Breast epithelium (tissue), 4 donors: ENCODE measurements around the gene APOL4. TPM values are rescaled to one million over a fixed set of nuclear protein-coding genes. Genes with fewer than 3 reads are reported as not detected.
"Not testable (repeated sequence)": the region's sequence is repeated elsewhere in the genome, so short reads cannot be mapped to it uniquely, and the experiment has no call there.

Experiments used
- DNase-seq, 2 donors: peaks; one replicate each; pipeline ENCODE4 v3.0.0-alpha.2; 2019; ENCODE audit warnings: low spot score in 2 of 2
- H3K27ac ChIP-seq, 2 donors: fragments of 200-600 bp; sonication (generic) in 1 of 2; one replicate each; pipeline ENCODE4 v1.5.1; 2016 to 2019; ENCODE audit warnings: mild to moderate bottlenecking in 1 of 2
- H3K27me3 ChIP-seq, 2 donors: fragments of 200-600 bp; sonication (generic) in 1 of 2; one replicate each; pipeline versions ENCODE4 v1.5.1 to v1.6.0; 2017 to 2019; ENCODE audit warnings: control low read depth in 1 of 2, mild to moderate bottlenecking in 1 of 2
- H3K36me3 ChIP-seq: fragments of 200-600 bp; one replicate; pipeline ENCODE4 v1.5.1; 2019
- H3K4me1 ChIP-seq, 2 donors: fragments of 200-600 bp; sonication (generic); one replicate each; pipeline ENCODE4 v1.5.1; 2016 to 2019; ENCODE audit warnings: control low read depth in 1 of 2
- H3K4me3 ChIP-seq, 3 donors: fragments of 200-600 bp; sonication (generic); 1 replicate in 2 of 3; 2 replicates in 1 of 3; pipeline ENCODE4 v1.5.1; 2016 to 2019; ENCODE audit warnings: mild to moderate bottlenecking in 3 of 3, moderate library complexity in 2 of 3
- H3K9me3 ChIP-seq, 2 donors: fragments of 200-600 bp; sonication (generic) in 1 of 2; one replicate each; pipeline ENCODE4 v1.5.1; 2016 to 2019; ENCODE audit warnings: control low read depth in 1 of 2
- CTCF ChIP-seq, 3 donors: fragments of 450-650 bp; IDR thresholded peaks; one replicate each; pipeline ENCODE4 v1.5.1; 2016 to 2017; ENCODE audit warnings: antibody characterized with exemption in 3 of 3, mild to moderate bottlenecking in 3 of 3, moderate library complexity in 3 of 3
- POLR2A ChIP-seq: fragments of 450-650 bp; IDR thresholded peaks from one replicate; pipeline ENCODE4 v1.6.1; 2016; ENCODE audit warnings: antibody characterized with exemption, mild to moderate bottlenecking, moderate library complexity
- POLR2AphosphoS5 ChIP-seq, 3 donors: sonication (generic); formaldehyde crosslinking; IDR thresholded peaks; one replicate each; pipeline ENCODE4 v1.6.1; 2017; ENCODE audit warnings: antibody characterized with exemption in 3 of 3
- intact Hi-C: fragments of 100-400 bp; cut with DNase I; formaldehyde crosslinking; loops from one replicate; pipeline ENCODE4 v1.15.1; 2023; ENCODE audit warnings: low total_unique reads
- total RNA-seq, 3 donors: library from RNA; depleted of rRNA; stranded (reverse); fragments of >200 nt; gene quantifications; one replicate each; pipeline ENCODE4 v1.1.0, GENCODE V29; 2016

The APOL4 gene
- total RNA-seq, 3 donors from 2014 or later, result 4.9 to 41.3 (median 15.0) TPM

DNA sequence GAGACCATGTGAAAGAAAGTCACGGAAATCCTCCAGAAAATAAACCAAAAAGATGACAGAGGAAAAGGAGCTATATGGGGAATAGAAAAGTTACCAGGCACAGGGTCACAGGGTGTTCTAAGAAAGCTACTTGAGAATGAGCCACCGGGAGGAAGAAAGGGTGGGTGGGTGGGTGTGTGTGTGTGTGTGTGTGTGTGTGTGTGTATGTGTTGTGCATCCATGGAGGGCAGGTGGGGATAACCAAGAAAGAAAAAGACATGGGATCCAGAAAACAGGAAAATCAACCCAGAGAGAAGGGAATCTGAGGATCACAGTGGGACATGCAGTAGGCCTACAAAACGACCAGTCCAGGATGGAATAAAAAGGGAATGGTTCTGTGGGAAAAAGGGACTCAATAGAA is 34.0 kb upstream of the APOL4 start:
- no peak overlapping the region for H3K27ac ChIP-seq
- intact Hi-C loops, result no loop called here

GRCh38 chr22:36234919-36235318 is 33.3 kb upstream of the APOL4 start:
- no peak for DNase-seq
- Histone ChIP-seq H3K36me3 (no peaks in the 10 kb centered on the region), H3K4me3 (peak overlapping the region in 2 of 3 donors; percentile 13 to 17), H3K27ac (no peak overlapping the region), H3K9me3 (no peaks in the 10 kb centered on the region), H3K27me3 (no peaks in the 10 kb centered on the region), H3K4me1 (peaks cover 0 to 9% of the 10 kb centered on the region in 2 donors)
- TF ChIP-seq POLR2A (no peak), POLR2AphosphoS5 (IDR thresholded peaks at IDR 0.05) (no peak), CTCF (IDR thresholded peaks at IDR 0.05) (no peak)
- intact Hi-C loops, result no loop called here

More for the DNA sequence above, 34.0 kb upstream of the APOL4 start:
- Histone ChIP-seq H3K36me3 (no peaks in the 10 kb centered on the region), H3K27me3 (no peaks in the 10 kb centered on the region), H3K4me1 (peaks cover 0 to 9% of the 10 kb centered on the region in 2 donors), H3K4me3 (peak overlapping the region in 2 of 3 donors; percentile 63 to 73), H3K9me3 (no peaks in the 10 kb centered on the region)
- no peak for DNase-seq
- no peak for TF ChIP-seq POLR2AphosphoS5 (IDR thresholded peaks at IDR 0.05)
- TF ChIP-seq CTCF (IDR thresholded peaks at IDR 0.05), result no peak
- TF ChIP-seq POLR2A, result no peak

DNA sequence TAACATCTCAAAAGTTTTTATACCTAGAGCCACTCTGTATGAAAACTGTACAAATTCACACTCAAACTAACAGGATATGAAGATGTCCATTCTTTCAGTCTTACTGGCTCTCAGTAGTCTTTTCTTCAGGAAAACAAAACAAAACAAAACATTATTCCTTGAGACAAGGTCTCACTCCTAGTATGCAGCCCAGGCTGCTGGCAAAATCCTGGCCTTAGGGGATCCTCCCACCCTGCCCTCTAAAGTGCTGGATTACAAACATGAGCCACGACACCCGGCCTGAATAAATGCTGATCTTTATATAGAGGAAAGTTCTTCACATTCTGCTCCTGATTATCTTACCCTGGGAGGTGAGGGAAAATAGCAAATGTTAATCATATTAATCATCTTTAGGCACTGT is 32.6 kb upstream of the APOL4 start:
- H3K9me3 ChIP-seq, result no peaks in the 10 kb centered on the region
- no peak overlapping the region for H3K27ac ChIP-seq
- H3K36me3 ChIP-seq, result no peaks in the 10 kb centered on the region
- intact Hi-C loops, result no loop called here
- no peaks in the 10 kb centered on the region for H3K27me3 ChIP-seq
- peaks cover 0 to 9% of the 10 kb centered on the region in 2 donors for H3K4me1 ChIP-seq
- no peak for DNase-seq
- H3K4me3 ChIP-seq, result peak overlapping the region in 1 of 3 donors; percentile 40
- TF ChIP-seq POLR2AphosphoS5 (IDR thresholded peaks at IDR 0.05) (no peak), POLR2A (no peak), CTCF (IDR thresholded peaks at IDR 0.05) (no peak)

DNA sequence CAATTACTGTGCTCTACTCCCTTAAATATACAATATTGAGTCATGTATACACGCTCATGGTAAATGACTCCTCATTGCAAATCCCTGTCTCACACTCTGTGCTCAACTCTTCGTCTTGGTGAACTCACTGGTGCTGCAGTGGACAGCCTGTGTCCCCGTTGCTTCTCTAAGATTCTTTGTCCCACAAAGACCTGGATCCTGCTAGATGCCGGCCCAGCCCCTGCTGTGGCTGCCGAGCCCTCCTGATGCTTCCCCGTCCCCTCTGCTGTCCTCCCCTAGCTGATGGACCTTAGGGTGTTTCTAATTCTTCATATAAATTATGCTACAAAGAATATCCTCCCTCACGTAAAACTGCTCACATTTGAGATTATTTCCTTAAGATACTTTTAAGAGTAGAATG is 32.2 kb upstream of the APOL4 start:
- no peaks in the 10 kb centered on the region for H3K27me3 ChIP-seq
- intact Hi-C loops, result no loop called here
- DNase-seq, result no peak
- no peak overlapping the region for H3K4me3 ChIP-seq
- TF ChIP-seq POLR2AphosphoS5 (IDR thresholded peaks at IDR 0.05) (no peak), POLR2A (no peak), CTCF (IDR thresholded peaks at IDR 0.05) (no peak)
- no peaks in the 10 kb centered on the region for H3K9me3 ChIP-seq
- H3K4me1 ChIP-seq, result peaks cover 0 to 9% of the 10 kb centered on the region in 2 donors
- H3K27ac ChIP-seq, result no peak overlapping the region
- H3K36me3 ChIP-seq, result no peaks in the 10 kb centered on the region

DNA sequence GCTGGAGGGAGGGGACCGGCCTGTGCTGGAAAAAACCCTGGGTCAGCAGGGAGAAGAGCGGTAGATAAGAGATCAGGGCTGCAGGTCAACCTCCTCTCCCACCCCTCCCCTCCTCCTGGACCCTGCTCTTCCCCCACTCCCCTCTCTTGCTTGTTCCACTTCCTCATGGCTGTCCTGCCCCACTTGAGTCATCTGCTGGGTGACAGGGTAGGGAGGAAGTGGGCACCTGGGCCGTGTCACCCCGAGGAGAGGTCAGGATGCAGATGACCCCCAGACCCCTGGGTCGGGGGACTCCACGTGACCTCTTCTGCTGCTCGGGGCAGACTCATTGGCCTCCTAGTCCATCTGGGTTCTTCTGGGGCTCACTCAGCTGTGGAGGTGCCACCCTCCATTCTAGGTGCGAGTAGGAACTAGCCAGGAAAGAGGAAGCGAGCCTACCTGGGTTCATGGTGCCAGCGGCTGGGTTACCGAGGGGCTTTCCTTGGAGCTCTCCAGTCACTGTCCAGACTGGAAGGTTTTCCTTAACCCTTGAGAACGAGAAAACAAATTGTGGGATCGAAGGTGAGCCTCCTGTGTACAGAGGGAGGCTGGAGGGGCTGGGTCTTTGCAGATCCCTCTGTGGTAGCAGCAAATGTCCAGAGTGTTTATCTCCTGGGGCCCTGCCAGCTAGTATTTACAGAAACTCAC is 31.2 kb upstream of the APOL4 start:
- H3K27ac ChIP-seq, result no peak overlapping the region
- DNase-seq, result no peak
- H3K27me3 ChIP-seq, result no peaks in the 10 kb centered on the region
- H3K4me1 ChIP-seq, result peaks cover 0 to 9% of the 10 kb centered on the region in 2 donors
- H3K9me3 ChIP-seq, result no peaks in the 10 kb centered on the region
- no peaks in the 10 kb centered on the region for H3K36me3 ChIP-seq
- H3K4me3 ChIP-seq, result no peak overlapping the region
- intact Hi-C loops, result no loop called here
- no peak for TF ChIP-seq CTCF (IDR thresholded peaks at IDR 0.05)
- no peak for TF ChIP-seq POLR2A
- TF ChIP-seq POLR2AphosphoS5 (IDR thresholded peaks at IDR 0.05), result no peak

DNA sequence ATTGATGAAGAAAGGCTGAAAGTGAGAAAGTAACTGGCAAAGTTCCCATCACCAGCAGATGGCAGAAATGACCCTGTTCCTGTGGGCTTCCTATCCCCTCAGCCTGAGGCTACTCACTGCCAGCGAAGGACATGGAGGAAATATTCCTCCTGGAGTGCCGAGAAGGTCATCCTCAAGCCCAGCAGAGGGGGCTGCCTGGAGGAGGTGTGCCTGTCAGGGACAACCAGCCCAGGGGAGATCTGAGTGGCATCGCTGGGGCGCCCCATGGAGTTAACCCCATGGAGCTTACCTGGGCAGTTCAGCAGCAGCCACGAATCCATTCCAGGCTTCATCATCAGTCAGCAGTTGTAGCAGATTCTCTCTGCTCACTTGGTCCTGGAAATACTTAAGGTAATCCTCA is 29.4 kb upstream of the APOL4 start:
- DNase-seq, H3K27me3 ChIP-seq, H3K9me3 ChIP-seq, H3K4me3 ChIP-seq, intact Hi-C loops, H3K36me3 ChIP-seq, H3K4me1 ChIP-seq: not testable (repeated sequence)
- H3K27ac ChIP-seq, result peak overlapping the region in 1 of 2 donors; percentile 7

DNA sequence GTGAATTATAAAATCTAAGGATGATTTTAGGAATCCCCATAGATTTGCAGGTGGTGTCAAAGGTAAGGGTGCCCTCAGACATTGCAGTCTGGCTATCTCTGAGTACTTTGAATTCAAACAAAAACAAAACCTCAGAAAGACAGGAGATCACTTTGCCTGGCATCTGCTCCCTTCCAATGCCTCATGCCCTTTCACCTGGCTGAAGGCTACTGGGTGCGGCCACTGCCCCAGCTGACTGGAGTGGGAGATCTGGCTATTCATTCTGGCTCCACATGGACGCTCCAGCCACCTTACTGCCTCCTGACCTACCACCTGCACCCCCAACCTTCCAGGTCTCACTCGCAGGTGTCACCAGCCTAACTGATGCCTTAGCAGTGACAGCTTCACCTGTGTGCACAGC is 28.0 kb upstream of the APOL4 start:
- H3K27ac ChIP-seq, H3K9me3 ChIP-seq, intact Hi-C loops, H3K4me3 ChIP-seq, H3K4me1 ChIP-seq, H3K36me3 ChIP-seq, H3K27me3 ChIP-seq, DNase-seq: not testable (repeated sequence)
